Renal cortex interstitium (tissue), 11 donors: ENCODE results near the gene XXYLT1. TPM values are rescaled to one million over a fixed set of nuclear protein-coding genes. Genes with fewer than 3 reads are reported as not detected.
"Not testable (repeated sequence)": the region's sequence is repeated elsewhere in the genome, so short reads cannot be mapped to it uniquely, and the experiment has no call there.

Source experiments
- DNase-seq, 11 donors: peaks; one replicate each; pipeline ENCODE4 v3.0.0-alpha.2; 2013; ENCODE audit warnings: low read depth in 9 of 11, low spot score in 4 of 11; ENCODE audit errors: extremely low read depth in 1 of 11
- polyA plus RNA-seq, 3 donors: library from polyadenylated mRNA; unstranded; fragments of 120-200 nt; gene quantifications; one replicate each; pipeline ENCODE4 v1.2.1, GENCODE V29; 2013; ENCODE audit not compliant: insufficient read length in 3 of 3

The XXYLT1 gene
- polyA plus RNA-seq, 3 donors = 27.3 to 35.5 (median 27.8) TPM

- DNase-seq = not testable (repeated sequence)
Measured at GRCh38 chr3:195218331-195218730, 52.6 kb downstream of the XXYLT1 start.

GRCh38 chr3:195215576-195215975, 55.4 kb downstream of the XXYLT1 start:
- not testable (repeated sequence) for DNase-seq

GRCh38 chr3:195214381-195214780, 56.6 kb downstream of the XXYLT1 start:
- no peak for DNase-seq

GRCh38 chr3:195213639-195214315, 57.2 kb downstream of the XXYLT1 start:
- no peak for DNase-seq

- DNase-seq = no peak
Measured at GRCh38 chr3:195212749-195213375, 58.1 kb downstream of the XXYLT1 start.

- no peak for DNase-seq
Measured at GRCh38 chr3:195212033-195212748, 58.8 kb downstream of the XXYLT1 start.

- peak in 9 of 11 donors; percentile 52 to 83 (median 73) for DNase-seq
Measured at GRCh38 chr3:195210266-195210973, 60.5 kb downstream of the XXYLT1 start.

- peak in 1 of 11 donors; percentile 20 for DNase-seq
Measured at GRCh38 chr3:195209847-195210265, 61.1 kb downstream of the XXYLT1 start.

- no peak for DNase-seq
Measured at GRCh38 chr3:195209083-195209846, 61.7 kb downstream of the XXYLT1 start.

GRCh38 chr3:195208631-195209030, 62.3 kb downstream of the XXYLT1 start:
- no peak for DNase-seq

GRCh38 chr3:195208183-195208582, 62.8 kb downstream of the XXYLT1 start:
- no peak for DNase-seq

- no peak for DNase-seq
Measured at GRCh38 chr3:195207731-195208130, 63.2 kb downstream of the XXYLT1 start.

- no peak for DNase-seq
Measured at GRCh38 chr3:195207056-195207455, 63.9 kb downstream of the XXYLT1 start.

- DNase-seq = peak in 4 of 11 donors; percentile 44 to 60 (median 51)
Measured at GRCh38 chr3:195204360-195205163, 66.4 kb downstream of the XXYLT1 start.

- DNase-seq = no peak
Measured at GRCh38 chr3:195203606-195204005, 67.4 kb downstream of the XXYLT1 start.

GRCh38 chr3:195201295-195201694, 69.7 kb downstream of the XXYLT1 start:
- no peak for DNase-seq

- no peak for DNase-seq
Measured at GRCh38 chr3:195200010-195200822, 70.7 kb downstream of the XXYLT1 start.
